Measurements from ENCODE around the gene NBPF11. TPM values are rescaled to one million over a fixed set of nuclear protein-coding genes. Genes with fewer than 3 reads are reported as not detected.
"Not testable (repeated sequence)": the region's sequence is repeated elsewhere in the genome, so short reads cannot be mapped to it uniquely, and the experiment has no call there.

Gene NBPF11, protein sequence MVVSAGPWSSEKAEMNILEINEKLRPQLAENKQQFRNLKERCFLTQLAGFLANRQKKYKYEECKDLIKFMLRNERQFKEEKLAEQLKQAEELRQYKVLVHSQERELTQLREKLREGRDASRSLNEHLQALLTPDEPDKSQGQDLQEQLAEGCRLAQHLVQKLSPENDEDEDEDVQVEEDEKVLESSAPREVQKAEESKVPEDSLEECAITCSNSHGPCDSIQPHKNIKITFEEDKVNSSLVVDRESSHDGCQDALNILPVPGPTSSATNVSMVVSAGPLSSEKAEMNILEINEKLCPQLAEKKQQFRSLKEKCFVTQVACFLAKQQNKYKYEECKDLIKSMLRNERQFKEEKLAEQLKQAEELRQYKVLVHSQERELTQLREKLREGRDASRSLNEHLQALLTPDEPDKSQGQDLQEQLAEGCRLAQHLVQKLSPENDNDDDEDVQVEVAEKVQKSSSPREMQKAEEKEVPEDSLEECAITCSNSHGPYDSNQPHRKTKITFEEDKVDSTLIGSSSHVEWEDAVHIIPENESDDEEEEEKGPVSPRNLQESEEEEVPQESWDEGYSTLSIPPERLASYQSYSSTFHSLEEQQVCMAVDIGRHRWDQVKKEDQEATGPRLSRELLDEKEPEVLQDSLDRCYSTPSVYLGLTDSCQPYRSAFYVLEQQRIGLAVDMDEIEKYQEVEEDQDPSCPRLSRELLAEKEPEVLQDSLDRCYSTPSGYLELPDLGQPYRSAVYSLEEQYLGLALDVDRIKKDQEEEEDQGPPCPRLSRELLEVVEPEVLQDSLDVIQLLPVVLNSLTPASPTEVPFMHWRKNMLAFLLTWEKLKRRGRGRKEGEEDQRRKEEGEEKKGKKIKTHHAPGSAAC
- 2.8 and 3.3 TPM in 2 replicates for total RNA-seq (2012; rRNA removed)

DNA sequence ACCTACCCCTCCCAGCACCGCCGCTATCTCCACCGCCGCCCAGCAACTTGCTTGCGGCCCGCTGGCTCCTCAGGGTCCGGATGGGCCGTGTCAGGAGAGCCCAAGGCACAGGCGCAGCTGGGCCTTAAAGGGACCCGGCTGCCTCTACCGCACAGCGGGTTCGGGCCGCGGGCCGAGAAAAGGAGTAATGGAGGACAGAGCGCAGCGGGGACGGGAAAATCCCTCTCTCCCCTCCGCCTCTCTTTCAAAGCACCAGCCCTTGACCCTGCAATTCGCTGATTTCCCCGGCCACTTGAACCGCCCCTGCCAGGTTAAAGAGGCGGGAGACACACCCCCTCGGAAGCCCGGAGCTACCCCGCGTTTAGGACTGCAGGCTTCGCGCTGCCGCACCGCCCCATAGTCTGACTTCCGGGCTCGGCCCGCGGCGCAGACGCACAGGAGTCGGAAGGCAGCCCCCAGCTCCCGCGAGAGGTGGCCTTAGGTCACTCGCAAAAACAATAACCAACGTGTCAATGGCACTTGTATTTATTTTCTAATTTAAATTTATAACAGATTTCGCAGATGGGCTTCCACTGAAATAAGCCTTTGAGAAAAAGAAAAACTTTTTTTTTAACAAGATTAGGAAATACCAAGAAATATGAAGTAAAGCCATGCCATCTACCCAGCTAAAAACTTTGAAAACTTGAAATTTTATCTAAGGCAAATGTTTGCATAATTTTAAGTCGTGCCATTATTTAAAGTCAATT, at the start of gene NBPF11:
Gene NBPF11, minus strand, starts transcription at position 371 of the 746 bp plus-strand sequence. CDS start 25,278 bp downstream, outside the sequence.
- H3K4me1 ChIP-seq (ENCODE audit: control insufficient read depth, insufficient read depth, low read length); H3K36me3 ChIP-seq (ENCODE audit: insufficient read depth, low read length); H3K9me3 ChIP-seq (replicated peaks; ENCODE audit: low read length); H3K27me3 ChIP-seq (ENCODE audit: control insufficient read depth, insufficient read depth, low read length): not testable (repeated sequence)
- H3K9ac ChIP-seq (ENCODE audit: low read depth, low read length) = peak within 1 kb of the TSS; percentile 84
- H3K4me2 ChIP-seq (ENCODE audit: low read length) = peak within 1 kb of the TSS; percentile 86
- peak within 1 kb of the TSS; percentile 87 for H3K4me3 ChIP-seq (ENCODE audit: low read length)

DNA sequence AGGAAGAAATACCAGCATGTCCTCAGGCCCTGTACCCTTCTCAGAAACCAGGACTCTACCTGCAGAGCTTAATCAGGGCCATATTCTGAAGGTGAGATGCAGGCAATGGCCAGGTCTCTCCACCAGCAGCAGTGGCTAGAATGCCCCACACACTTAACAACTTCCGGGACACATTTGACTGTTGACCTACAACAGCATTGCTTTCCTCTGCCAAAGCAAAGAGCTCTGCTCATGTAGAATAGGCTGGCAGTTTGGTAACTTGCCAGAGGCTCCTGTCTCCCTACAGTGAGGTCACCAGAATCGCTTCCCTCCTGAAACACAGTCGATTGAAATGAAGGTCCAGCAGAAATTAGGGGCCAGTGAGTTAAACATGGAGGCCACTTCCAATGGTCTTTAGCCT, 45.3 kb upstream of the NBPF11 start:
- not testable (repeated sequence) for H3K4me3 ChIP-seq (ENCODE audit: low read length); H3K4me2 ChIP-seq (ENCODE audit: low read length); H3K36me3 ChIP-seq (ENCODE audit: insufficient read depth, low read length); H3K9me3 ChIP-seq (replicated peaks; ENCODE audit: low read length); H3K4me1 ChIP-seq (ENCODE audit: control insufficient read depth, insufficient read depth, low read length); H3K9ac ChIP-seq (ENCODE audit: low read depth, low read length); H3K27me3 ChIP-seq (ENCODE audit: control insufficient read depth, insufficient read depth, low read length)

DNA sequence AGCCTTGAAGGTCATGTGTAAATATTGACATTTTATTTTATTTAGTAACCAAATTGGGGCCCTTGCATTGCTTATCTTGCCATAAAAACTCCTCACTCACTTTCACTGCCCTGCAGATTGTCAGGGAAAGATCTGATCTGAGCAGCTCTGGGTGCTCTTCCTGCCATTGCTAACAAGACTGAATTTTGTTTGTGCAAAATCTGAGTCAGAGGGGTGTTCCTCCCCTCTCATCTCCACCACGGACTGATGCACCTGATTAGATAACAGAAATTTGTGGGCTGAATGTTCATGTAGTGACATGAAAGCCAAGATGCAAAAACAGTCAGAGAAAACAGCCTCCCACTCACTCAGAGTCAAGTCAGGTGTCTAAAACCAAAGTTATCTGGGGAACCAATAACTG, 44.9 kb upstream of the NBPF11 start:
- H3K36me3 ChIP-seq (ENCODE audit: insufficient read depth, low read length); H3K9ac ChIP-seq (ENCODE audit: low read depth, low read length); H3K9me3 ChIP-seq (replicated peaks; ENCODE audit: low read length); H3K4me3 ChIP-seq (ENCODE audit: low read length); H3K4me1 ChIP-seq (ENCODE audit: control insufficient read depth, insufficient read depth, low read length); H3K4me2 ChIP-seq (ENCODE audit: low read length); H3K27me3 ChIP-seq (ENCODE audit: control insufficient read depth, insufficient read depth, low read length): not testable (repeated sequence)

DNA sequence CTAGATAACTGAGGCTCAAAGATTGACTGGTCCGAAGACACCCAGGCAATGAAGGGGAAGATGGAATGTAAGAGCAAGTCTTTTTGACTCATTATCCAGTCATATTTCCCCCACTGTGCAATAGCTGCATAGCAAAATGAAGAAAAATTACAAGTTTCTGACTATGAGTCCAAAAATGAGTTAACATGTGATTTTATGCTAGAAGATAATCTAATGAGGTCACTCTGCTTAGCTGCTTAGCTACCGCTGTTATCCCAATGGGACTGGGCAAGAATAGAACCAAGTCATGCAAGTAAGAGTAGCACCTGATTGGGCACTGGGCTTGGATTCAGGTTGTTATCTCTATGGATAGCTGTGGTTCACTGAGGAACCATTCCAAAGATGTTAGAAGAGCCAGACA, 43.0 kb upstream of the NBPF11 start:
- not testable (repeated sequence) for H3K36me3 ChIP-seq (ENCODE audit: insufficient read depth, low read length); H3K9me3 ChIP-seq (replicated peaks; ENCODE audit: low read length); H3K4me1 ChIP-seq (ENCODE audit: control insufficient read depth, insufficient read depth, low read length); H3K27me3 ChIP-seq (ENCODE audit: control insufficient read depth, insufficient read depth, low read length); H3K9ac ChIP-seq (ENCODE audit: low read depth, low read length); H3K4me2 ChIP-seq (ENCODE audit: low read length); H3K4me3 ChIP-seq (ENCODE audit: low read length)

DNA sequence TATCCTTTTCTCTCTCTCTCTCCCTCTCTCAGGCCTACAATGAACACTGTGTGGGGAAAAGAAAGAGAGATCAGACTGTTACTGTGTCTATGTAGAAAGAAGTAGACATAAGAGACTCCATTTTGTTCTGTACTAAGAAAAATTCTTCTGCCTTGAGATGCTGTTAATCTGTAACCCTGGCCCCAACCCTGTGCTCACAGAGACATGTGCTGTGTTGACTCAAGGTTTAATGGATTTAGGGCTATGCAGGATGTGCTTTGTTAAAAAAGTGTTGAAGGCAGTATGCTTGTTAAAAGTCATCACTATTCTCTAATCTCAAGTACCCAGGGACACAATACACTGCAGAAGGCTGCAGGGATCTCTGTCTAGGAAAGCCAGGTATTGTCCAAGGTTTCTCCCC, 36.7 kb upstream of the NBPF11 start:
- H3K36me3 ChIP-seq (ENCODE audit: insufficient read depth, low read length); H3K4me1 ChIP-seq (ENCODE audit: control insufficient read depth, insufficient read depth, low read length); H3K4me3 ChIP-seq (ENCODE audit: low read length); H3K4me2 ChIP-seq (ENCODE audit: low read length); H3K9ac ChIP-seq (ENCODE audit: low read depth, low read length); H3K27me3 ChIP-seq (ENCODE audit: control insufficient read depth, insufficient read depth, low read length); H3K9me3 ChIP-seq (replicated peaks; ENCODE audit: low read length): not testable (repeated sequence)

DNA sequence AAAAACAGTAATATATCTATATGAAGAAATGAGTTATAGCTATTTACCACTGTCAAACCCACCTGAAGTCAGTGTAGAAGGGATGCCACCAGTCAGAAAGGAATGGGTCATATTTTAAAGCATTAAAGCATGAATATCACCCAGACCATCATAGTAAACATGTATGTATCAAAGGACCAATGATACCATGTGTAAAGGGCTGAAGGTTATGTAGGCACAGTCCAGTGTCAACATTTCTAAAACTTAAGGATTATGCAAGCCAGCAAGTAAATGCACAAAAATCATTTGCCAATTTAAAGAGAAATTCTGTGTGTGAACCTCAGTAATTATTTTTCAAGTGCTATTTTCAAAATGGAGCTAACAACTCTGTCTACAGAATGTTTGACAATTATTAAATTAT, 26.6 kb upstream of the NBPF11 start:
- H3K4me2 ChIP-seq (ENCODE audit: low read length); H3K36me3 ChIP-seq (ENCODE audit: insufficient read depth, low read length); H3K4me1 ChIP-seq (ENCODE audit: control insufficient read depth, insufficient read depth, low read length); H3K9ac ChIP-seq (ENCODE audit: low read depth, low read length); H3K27me3 ChIP-seq (ENCODE audit: control insufficient read depth, insufficient read depth, low read length); H3K4me3 ChIP-seq (ENCODE audit: low read length); H3K9me3 ChIP-seq (replicated peaks; ENCODE audit: low read length): not testable (repeated sequence)

DNA sequence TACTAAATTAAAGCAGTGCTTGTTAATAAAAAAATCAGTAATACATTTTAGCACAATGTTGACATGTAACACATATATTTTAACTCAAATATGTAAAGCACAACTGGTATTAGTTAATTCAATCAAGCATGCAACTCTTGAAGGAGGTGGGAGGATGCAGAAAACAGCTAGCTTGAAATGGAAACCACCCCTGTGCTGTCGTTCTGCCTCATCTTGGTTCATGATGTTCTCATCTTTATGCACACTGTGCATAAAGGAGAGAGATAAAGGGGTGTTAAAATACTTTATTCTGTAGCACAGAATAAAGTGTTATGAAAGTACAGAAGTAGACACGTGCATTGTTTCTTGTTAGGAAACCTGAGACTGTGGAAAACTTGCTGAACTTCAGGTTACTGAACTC, 23.3 kb upstream of the NBPF11 start:
- H3K9ac ChIP-seq (ENCODE audit: low read depth, low read length) = not testable (repeated sequence)

DNA sequence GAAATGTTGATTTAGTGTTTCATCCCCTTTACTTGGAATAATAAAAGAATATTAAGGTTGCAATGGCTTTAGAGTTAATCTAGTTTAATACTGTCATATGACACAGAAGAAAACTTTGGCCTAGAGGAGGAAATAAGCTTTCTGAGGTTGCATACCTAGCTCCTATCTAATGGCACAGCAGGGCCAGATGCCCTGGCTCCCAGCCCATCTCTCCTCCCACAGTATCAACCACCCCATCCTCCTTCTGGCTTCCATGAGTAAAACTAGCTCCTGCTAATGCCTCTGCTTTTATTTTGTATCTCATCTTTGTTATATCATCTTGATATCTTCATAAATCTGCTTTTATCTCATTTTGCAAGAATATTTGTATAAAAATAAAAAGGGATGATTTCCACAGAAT, 19.9 kb upstream of the NBPF11 start:
- not testable (repeated sequence) for H3K4me1 ChIP-seq (ENCODE audit: control insufficient read depth, insufficient read depth, low read length); H3K36me3 ChIP-seq (ENCODE audit: insufficient read depth, low read length); H3K9me3 ChIP-seq (replicated peaks; ENCODE audit: low read length); H3K9ac ChIP-seq (ENCODE audit: low read depth, low read length); H3K4me3 ChIP-seq (ENCODE audit: low read length); H3K27me3 ChIP-seq (ENCODE audit: control insufficient read depth, insufficient read depth, low read length); H3K4me2 ChIP-seq (ENCODE audit: low read length)

More for the DNA sequence above, 23.3 kb upstream of the NBPF11 start:
- H3K36me3 ChIP-seq (ENCODE audit: insufficient read depth, low read length); H3K9me3 ChIP-seq (replicated peaks; ENCODE audit: low read length); H3K4me1 ChIP-seq (ENCODE audit: control insufficient read depth, insufficient read depth, low read length); H3K27me3 ChIP-seq (ENCODE audit: control insufficient read depth, insufficient read depth, low read length); H3K4me2 ChIP-seq (ENCODE audit: low read length); H3K4me3 ChIP-seq (ENCODE audit: low read length): not testable (repeated sequence)

DNA sequence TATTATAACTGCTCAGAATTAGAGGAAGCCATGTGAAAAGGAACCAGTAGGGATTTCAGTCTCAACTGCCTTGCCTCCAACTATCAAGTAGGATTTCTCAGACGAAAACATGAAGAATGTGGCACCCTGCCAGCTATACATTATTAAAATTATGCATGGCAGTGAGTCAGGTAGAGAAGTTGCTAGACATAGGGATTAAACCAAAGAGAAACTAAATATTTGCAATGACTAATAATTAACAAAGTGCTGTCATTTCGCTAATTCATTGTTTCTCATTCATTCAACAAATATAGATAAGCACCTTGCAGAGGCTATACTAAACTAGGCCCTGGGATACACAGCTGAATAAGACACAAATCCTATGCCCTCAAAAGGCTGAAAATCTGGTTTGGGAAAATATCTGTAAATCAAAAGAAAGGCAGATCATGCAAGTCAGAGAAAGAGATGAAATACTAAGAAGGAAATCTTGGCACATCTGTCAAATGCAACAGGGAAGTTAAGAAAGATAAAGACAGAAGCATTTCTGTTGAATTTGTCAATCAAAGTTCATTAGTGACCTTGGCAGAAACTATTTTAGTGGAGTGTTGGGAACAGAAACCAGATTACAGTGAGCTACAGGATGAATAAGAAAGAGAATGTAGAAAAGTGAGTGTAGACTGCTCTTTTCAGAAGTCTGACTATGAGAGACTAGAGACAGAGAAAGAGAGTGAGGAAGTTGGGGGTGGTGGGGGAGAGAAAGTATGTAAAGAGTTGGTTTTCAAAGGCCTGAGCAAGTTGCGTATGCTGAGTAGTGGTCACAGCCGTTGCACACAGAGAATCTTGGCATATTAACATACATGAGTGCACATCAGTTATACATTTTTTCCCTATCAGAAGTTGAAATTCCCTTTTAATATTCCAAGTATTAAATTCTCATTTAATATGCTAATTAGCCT, 14.7 kb upstream of the NBPF11 start:
- H3K36me3 ChIP-seq (ENCODE audit: insufficient read depth, low read length) = no peaks in the 10 kb centered on the region
- no peaks in the 10 kb centered on the region for H3K9me3 ChIP-seq (replicated peaks; ENCODE audit: low read length)
- H3K9ac ChIP-seq (ENCODE audit: low read depth, low read length) = no peak overlapping the region
- no peak overlapping the region for H3K4me3 ChIP-seq (ENCODE audit: low read length)
- H3K4me2 ChIP-seq (ENCODE audit: low read length) = no peak overlapping the region
- H3K4me1 ChIP-seq (ENCODE audit: control insufficient read depth, insufficient read depth, low read length) = no peaks in the 10 kb centered on the region
- peaks cover 5% of the 10 kb centered on the region for H3K27me3 ChIP-seq (ENCODE audit: control insufficient read depth, insufficient read depth, low read length)

DNA sequence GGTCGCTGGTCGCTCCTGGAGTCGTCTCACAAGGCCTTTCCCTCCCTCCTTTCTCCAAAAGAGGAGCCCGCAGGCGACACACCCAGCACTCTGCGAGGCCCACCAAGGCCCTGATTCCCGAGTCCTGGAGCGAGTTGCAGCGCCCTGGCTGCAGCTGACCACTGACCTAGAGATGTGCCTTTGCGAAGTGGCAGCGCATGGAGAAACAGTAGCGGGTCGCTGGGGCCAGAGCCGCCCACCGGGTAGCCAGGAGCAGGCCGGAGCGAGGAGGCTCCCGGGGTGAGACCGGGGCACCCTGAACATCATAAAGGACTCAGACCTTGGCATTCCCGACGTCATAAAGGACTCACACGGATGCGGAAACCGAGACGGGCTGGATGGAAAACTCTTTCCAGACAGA, 10.3 kb upstream of the NBPF11 start:
- no peaks in the 10 kb centered on the region for H3K4me1 ChIP-seq (ENCODE audit: control insufficient read depth, insufficient read depth, low read length)
- H3K36me3 ChIP-seq (ENCODE audit: insufficient read depth, low read length) = no peaks in the 10 kb centered on the region
- H3K4me3 ChIP-seq (ENCODE audit: low read length) = no peak overlapping the region
- H3K9me3 ChIP-seq (replicated peaks; ENCODE audit: low read length) = no peaks in the 10 kb centered on the region
- H3K9ac ChIP-seq (ENCODE audit: low read depth, low read length) = no peak overlapping the region
- peaks cover 28% of the 10 kb centered on the region for H3K27me3 ChIP-seq (ENCODE audit: control insufficient read depth, insufficient read depth, low read length)
- no peak overlapping the region for H3K4me2 ChIP-seq (ENCODE audit: low read length)

Data from skeletal muscle satellite cell (primary cell).